Progenitor cell of endocrine pancreas (in vitro differentiated cells): Measurements from ENCODE around the gene KLRC3. TPM values are rescaled to one million over a fixed set of nuclear protein-coding genes. Genes with fewer than 3 reads are reported as not detected.
A peak's percentile ranks its signal among the peaks of the same experiment; 100 is the strongest.
"Not testable (repeated sequence)": the region's sequence is repeated elsewhere in the genome, so short reads cannot be mapped to it uniquely, and the experiment has no call there.

Experiments
- DNase-seq: peaks from one replicate; pipeline ENCODE4 v3.0.0; 2021; ENCODE audit warnings: low spot score; ENCODE audit not compliant: unreplicated experiment
- H3K27ac Mint-ChIP-seq: 2 replicates; pipeline ENCODE4 v1.8.0; 2021; ENCODE audit warnings: mild to moderate bottlenecking, moderate library complexity, mixed read lengths
- H3K27me3 Mint-ChIP-seq: 2 replicates; pipeline ENCODE4 v1.8.0; 2021; ENCODE audit warnings: mixed read lengths
- H3K36me3 Mint-ChIP-seq: 2 replicates; pipeline ENCODE4 v1.8.0; 2022; ENCODE audit warnings: mixed read lengths; ENCODE audit not compliant: insufficient read depth
- H3K4me1 Mint-ChIP-seq: 2 replicates; pipeline ENCODE4 v1.8.0; 2021; ENCODE audit warnings: low read depth, mixed read lengths
- H3K4me3 Mint-ChIP-seq: 2 replicates; pipeline ENCODE4 v1.8.0; 2021; ENCODE audit warnings: low read depth, mild to moderate bottlenecking, moderate library complexity, mixed read lengths
- H3K9me3 Mint-ChIP-seq: 2 replicates; pipeline ENCODE4 v1.8.0; 2021; ENCODE audit warnings: low read depth, mixed read lengths
- total RNA-seq: library from RNA; stranded (reverse); gene quantifications from 2 replicates; pipeline ENCODE4 v1.2.1, GENCODE V29; 2021
- TF ChIP-seq, protein P1 (sequence below): fragments of 200-600 bp; sonication (generic); IDR thresholded peaks from one replicate; pipeline ENCODE4 v1.5.0; 2021; ENCODE audit warnings: antibody characterized with exemption, mild to moderate bottlenecking; ENCODE audit not compliant: unreplicated experiment

The KLRC3 gene
- total RNA-seq, 1 donor from 2014 or later = not detected

- H3K4me3 Mint-ChIP-seq = no peak overlapping the region
- H3K27ac Mint-ChIP-seq = peak overlapping the region; percentile 78
- H3K9me3 Mint-ChIP-seq = peaks cover 18% of the 10 kb centered on the region
- H3K36me3 Mint-ChIP-seq = peaks cover 73% of the 10 kb centered on the region
- H3K27me3 Mint-ChIP-seq = no peaks in the 10 kb centered on the region
- H3K4me1 Mint-ChIP-seq = peaks cover 34% of the 10 kb centered on the region
- no peak for DNase-seq
- TF ChIP-seq, protein P1, sequence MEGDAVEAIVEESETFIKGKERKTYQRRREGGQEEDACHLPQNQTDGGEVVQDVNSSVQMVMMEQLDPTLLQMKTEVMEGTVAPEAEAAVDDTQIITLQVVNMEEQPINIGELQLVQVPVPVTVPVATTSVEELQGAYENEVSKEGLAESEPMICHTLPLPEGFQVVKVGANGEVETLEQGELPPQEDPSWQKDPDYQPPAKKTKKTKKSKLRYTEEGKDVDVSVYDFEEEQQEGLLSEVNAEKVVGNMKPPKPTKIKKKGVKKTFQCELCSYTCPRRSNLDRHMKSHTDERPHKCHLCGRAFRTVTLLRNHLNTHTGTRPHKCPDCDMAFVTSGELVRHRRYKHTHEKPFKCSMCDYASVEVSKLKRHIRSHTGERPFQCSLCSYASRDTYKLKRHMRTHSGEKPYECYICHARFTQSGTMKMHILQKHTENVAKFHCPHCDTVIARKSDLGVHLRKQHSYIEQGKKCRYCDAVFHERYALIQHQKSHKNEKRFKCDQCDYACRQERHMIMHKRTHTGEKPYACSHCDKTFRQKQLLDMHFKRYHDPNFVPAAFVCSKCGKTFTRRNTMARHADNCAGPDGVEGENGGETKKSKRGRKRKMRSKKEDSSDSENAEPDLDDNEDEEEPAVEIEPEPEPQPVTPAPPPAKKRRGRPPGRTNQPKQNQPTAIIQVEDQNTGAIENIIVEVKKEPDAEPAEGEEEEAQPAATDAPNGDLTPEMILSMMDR = no peak
Observed at GRCh38 chr12:10372559-10372958, 47.8 kb downstream of the KLRC3 start.

GRCh38 chr12:10371893-10372535 lies 48.4 kb downstream of the KLRC3 start:
- H3K27me3 Mint-ChIP-seq, DNase-seq, H3K4me3 Mint-ChIP-seq: not testable (repeated sequence)
- H3K27ac Mint-ChIP-seq = peak overlapping the region; percentile 93
- peaks cover 36% of the 10 kb centered on the region for H3K4me1 Mint-ChIP-seq
- H3K9me3 Mint-ChIP-seq = peaks cover 18% of the 10 kb centered on the region
- peaks cover 74% of the 10 kb centered on the region for H3K36me3 Mint-ChIP-seq

DNA sequence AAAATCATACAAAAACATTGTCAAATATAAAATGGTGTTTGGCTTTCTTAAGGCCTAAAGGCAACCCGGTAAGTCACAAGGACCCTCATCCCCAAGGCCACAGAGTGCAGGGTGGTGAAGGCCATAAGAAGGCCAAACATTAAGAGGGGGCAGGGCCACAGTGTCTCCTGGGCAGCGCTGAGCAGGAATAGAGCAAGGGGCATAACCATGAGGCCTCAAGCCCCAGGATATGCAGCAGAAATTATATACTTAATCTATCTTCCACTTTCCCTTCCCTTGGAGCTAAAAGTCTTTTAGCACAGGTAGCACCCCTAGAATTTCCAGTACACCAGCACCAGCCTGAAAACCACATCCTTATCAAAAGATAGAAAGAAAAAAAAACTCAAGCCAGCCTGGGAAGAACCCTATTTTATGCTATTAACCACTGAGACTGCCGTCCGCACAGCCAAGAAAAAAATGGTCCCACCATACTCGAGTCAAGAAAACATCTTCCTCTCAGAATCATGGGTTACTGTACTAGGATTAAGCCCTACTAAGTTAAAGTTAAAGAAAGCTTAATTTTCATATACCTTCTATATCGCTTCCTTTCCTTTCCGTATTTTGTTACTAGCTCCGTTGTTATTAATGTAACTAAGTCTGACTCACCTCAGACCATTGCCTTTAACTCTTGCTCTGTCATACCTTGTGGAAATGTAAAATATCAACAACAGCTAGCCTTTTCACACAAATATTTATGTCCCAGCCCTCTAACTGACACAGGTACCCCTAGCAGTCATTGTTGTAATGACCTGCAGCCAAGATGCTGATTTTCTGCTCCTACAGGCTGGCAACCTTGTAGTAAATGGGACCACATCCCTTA lies 50.6 kb downstream of the KLRC3 start:
- peaks cover 15% of the 10 kb centered on the region for H3K9me3 Mint-ChIP-seq

GRCh38 chr12:10368206-10369171 lies 51.9 kb downstream of the KLRC3 start:
- DNase-seq = no peak
- peaks cover 55% of the 10 kb centered on the region for H3K36me3 Mint-ChIP-seq
- TF ChIP-seq, protein P1 = no peak
- no peaks in the 10 kb centered on the region for H3K27me3 Mint-ChIP-seq
- peak overlapping the region; percentile 38 for H3K4me3 Mint-ChIP-seq
- H3K9me3 Mint-ChIP-seq = peaks cover 15% of the 10 kb centered on the region
- H3K4me1 Mint-ChIP-seq = peaks cover 38% of the 10 kb centered on the region
- peak overlapping the region; percentile 45 for H3K27ac Mint-ChIP-seq

More for the DNA sequence above, 50.6 kb downstream of the KLRC3 start:
- H3K27me3 Mint-ChIP-seq = no peaks in the 10 kb centered on the region
- peak overlapping the region; percentile 80 for H3K27ac Mint-ChIP-seq
- DNase-seq = no peak
- peaks cover 67% of the 10 kb centered on the region for H3K36me3 Mint-ChIP-seq
- H3K4me1 Mint-ChIP-seq = peaks cover 38% of the 10 kb centered on the region
- TF ChIP-seq, protein P1 = no peak
- no peak overlapping the region for H3K4me3 Mint-ChIP-seq

DNA sequence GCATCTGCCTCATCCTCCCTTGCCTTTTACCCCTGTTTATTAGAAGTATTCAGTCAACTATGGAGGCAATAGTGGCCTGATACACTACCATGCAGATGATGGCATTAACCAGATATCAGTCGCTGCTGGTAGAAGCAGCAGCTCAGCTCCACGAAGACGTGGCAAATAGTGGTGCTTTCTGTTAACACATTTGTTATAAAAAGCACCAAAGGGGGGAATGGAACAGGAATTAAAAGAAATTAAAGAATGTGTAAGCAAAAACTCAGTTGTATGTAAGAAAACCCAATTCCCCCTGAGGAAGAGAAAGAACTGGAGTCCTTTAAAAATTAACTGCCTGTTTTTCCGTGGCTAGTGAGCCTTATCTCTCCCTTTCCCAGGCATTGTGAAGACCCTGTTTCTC lies 52.7 kb downstream of the KLRC3 start:
- peaks cover 35% of the 10 kb centered on the region for H3K4me1 Mint-ChIP-seq
- H3K9me3 Mint-ChIP-seq = peaks cover 15% of the 10 kb centered on the region
- DNase-seq, H3K27me3 Mint-ChIP-seq: not testable (repeated sequence)
- H3K4me3 Mint-ChIP-seq = peak overlapping the region; percentile 38
- peak overlapping the region; percentile 39 for H3K27ac Mint-ChIP-seq
- H3K36me3 Mint-ChIP-seq = peaks cover 51% of the 10 kb centered on the region
